EL (cell line): ENCODE results near the gene NPHP3.
"Not testable (repeated sequence)": the region's sequence is repeated elsewhere in the genome, so short reads cannot be mapped to it uniquely, and the experiment has no call there.

Source experiments
- DNase-seq: peaks from one replicate; pipeline ENCODE4 v3.0.0-alpha.2; 2016

The NPHP3 gene

GRCh38 chr3:132641837-132642538 is 80.2 kb downstream of the NPHP3 start:
- DNase-seq: peak; percentile 60

- DNase-seq: not testable (repeated sequence)
These were observed 80.8 kb downstream of the NPHP3 start for GRCh38 chr3:132641427-132641826.

- DNase-seq: no peak
These were observed 83.5 kb downstream of the NPHP3 start for GRCh38 chr3:132638706-132639105.

- DNase-seq: peak; percentile 62
These were observed 84.6 kb downstream of the NPHP3 start for GRCh38 chr3:132637590-132637989.

GRCh38 chr3:132635052-132635451 is 87.2 kb downstream of the NPHP3 start:
- no peak for DNase-seq
